HG03342 (cell line): ENCODE data around the gene NACC2.

Source experiments
- ATAC-seq: cut with Tn5 transposase; IDR thresholded peaks from one replicate; pipeline ENCODE4 v1.9.1; 2021; ENCODE audit warnings: mild to moderate bottlenecking, moderate library complexity; ENCODE audit not compliant: unreplicated experiment

NACC2 gene

DNA sequence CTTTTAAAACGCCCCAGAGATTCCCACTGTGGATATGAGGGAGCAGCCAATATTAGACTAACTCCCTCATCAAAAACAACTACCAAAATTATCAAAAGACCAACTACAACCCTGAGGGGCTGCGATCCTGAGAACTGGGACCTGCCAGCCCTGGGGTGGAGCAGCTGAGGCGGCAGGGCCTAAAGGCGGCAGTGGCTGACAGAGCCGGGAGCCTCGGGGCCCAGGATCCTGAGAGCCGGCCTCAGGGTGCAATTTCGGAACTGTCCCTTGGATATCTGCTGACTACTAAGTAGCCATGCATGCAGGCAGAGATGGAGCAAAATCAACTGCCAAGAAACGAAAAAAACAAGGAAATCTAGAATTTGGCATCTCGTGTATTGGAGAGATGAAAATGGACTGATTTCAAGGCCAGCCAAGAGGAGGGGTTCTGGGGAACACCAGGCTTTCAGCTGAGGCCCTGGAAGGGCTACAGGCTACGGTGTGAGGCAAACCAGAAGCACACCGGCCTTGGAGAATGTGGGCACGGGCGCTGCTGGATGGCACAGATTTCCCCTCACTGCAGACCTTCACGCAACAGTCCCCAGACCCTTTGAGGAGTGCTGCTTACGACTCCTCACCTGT is 70.3 kb downstream of the NACC2 start:
- ATAC-seq = no peak

DNA sequence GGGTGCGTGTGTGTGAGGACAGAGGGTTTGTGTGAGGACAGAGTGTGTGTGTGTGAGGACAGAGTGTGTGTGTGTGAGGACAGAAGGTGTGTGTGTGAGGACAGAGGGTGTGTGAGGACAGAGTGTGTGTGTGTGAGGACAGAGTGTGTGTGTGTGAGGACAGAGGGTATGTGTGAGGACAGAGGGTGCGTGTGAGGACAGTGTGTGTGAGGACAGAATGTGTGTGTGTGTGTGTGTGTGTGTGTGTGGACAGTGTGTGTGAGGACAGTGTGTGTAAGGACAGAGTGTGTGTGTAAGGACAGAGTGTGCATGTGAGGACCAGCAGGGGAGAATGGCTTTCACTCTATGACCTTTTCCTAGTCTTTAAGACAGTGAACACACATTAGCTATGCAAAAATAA is 70.8 kb downstream of the NACC2 start:
- ATAC-seq = no peak

DNA sequence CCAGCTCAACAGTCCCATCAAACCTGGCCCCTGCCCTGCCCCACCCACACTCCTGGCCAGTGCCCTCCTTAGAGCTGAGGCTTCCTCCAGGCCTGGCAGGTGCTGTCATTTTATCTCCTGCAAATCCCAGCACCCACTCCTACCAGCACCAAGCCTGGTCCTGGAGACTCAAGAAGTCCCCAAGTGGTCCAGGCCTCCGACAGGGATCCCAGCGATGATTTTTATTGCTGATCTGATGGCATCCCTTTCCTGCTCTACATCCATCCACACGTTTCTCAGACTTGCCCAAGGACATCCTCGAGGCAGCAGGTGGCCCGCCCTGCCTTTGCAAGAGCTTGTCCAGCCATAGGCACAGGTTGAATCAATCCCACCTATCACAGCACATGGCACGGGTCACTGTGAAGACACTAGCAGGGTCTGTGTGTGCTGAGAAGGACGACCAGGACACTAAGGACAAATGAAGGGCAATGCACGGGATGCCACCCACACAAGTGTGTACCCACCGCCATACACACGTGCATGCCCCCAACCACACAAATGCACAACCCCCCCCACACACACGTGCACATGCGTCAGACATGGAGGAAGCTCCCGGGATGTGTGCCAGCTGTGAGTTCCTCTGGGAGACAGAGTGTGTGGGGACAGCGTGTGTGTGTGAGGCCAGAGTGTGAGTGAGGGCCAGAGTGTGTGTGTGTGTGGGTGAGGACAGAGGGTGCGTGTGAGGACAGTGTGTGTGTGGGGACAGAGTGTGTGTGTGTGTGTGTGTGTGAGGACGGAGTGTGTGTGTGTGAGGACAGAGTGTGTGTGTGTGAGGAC is 71.5 kb downstream of the NACC2 start:
- ATAC-seq = no peak

DNA sequence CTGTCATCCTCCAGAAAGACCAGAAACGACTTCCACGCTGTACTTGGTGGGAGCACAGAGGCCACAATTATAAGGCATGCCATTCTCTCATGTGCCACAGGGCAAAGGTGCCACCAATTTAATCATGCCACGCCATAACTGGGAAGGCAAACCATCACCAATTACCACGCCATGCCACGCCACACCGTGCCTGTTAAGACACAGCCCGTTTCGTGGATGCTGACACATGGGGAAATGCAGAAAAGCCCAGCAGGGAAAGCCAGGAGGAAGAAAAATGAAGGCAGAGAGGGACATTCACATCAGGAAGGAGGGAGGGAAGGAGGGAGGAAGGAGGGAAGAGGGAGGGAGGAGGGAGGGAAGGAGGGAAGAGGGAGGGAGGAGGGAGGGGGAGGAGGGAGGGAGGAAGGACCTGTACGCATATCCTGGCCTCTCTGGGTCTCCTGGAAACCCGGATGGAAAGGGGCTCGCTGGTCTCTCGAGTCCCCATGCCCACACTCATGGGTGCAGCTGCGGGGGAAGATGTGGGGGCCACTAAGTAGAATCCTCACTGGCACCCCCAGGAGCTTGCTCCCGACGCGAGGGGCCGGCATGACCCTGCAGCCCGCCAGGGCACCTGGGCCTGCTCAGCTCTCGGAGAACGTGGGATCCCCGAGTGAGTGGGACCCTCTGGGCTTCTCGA is 72.2 kb downstream of the NACC2 start:
- no peak for ATAC-seq

DNA sequence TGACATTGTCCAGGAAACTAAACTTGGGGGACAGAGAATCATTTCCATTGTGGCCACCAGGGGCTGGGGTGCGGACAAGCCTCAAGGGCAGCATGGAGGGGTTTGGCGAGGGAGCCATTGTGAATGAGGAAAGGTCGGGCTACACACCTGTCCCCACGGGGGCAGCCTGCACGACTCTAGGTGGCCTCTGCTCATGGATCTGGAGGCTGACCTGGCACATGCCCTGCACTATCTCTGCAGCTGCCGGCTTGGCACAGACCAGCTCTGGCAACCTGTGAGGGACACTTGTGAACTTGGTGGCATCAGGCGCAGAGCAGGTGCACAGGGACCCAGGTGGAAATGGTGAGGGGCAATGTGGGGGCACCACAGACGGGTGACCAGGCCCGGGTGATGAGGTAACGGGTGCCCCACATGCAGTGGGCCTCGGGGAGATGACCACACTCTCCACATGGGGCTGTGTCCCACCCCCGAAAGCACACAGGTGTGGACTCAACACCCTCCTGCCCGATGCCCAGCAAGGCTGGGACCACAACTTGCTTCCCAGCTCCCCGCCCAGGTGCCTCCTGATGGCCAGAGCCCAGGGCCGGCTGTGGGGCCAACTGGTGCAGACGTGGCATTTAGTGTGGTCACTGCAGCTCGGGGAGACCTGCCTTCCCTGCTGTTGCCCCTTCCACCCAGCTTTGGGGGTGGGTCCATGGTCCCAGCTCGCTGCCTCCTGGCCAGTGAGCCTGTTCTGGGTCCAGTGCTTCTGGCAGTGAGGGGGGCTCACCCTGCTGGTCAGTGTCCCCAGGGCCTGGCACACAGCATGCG is 73.0 kb downstream of the NACC2 start:
- no peak for ATAC-seq

DNA sequence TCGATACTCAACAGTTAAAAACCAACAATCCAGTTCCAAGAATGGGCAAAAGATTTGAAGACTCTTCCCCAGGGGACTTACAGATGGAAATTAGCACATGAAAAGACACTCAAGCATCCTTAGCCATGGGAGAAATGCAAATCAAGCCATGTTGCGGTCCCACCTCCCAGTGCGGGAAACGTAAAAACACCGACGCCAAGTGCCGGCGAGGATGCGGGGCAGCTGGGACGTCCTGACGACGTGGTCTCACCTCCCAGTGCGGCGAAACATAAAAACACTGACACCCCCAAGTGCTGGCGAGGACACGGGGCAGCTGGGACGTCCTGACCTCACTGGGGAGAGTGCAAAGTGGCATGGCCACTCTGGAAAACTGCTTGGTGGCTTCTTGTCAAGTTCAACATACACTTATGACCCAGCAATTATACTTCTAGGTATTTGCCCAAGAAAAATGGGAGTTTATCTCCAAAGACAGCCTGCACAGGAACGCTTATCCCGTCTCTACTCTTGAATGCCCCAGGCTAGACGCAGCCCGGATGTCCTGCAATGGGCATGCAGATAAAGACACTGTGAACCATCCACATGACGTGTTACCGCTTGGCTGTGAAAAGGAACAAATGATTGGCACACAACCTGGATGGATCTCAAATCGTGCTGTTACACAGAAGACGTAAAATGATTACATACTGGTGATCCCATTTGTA is 73.8 kb downstream of the NACC2 start:
- no peak for ATAC-seq

DNA sequence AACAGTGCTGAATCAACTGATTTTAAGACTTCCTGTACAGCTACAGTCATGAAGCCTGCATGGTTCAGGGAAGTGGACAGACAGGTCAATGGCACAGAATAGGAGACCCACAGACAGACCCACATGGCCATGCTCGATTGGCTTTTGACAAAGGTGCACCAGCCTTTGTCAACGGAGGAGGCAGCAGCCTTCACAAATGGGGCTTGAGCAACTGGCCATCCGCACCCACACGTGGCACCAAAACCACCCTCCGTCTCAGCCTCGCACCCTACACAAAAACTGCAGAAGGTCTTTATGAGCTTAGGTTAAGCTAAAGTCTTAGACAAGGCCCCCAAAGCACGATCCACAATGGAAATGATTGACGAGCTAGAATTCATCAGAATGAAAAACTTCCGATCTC is 74.4 kb downstream of the NACC2 start:
- ATAC-seq = no peak

DNA sequence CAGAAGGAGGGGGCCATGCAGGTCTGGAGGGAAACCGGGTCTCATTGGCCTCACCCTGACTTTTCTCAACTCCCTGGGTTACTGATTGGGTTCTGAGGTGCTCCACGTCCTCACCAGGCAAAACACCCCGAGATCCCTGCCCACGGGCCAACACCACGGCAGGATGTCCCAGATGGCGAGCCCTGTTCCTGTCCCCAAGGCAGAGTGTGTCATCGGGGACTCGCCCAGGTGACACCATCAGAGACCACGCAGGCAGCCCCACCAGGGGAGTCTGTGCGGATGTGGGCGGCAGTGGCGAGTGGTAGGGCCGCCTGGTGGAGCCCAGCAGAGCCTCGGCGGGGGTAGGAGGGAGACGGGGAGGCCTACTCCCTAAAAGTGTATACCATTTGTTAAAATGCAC is 74.9 kb downstream of the NACC2 start:
- ATAC-seq = no peak

DNA sequence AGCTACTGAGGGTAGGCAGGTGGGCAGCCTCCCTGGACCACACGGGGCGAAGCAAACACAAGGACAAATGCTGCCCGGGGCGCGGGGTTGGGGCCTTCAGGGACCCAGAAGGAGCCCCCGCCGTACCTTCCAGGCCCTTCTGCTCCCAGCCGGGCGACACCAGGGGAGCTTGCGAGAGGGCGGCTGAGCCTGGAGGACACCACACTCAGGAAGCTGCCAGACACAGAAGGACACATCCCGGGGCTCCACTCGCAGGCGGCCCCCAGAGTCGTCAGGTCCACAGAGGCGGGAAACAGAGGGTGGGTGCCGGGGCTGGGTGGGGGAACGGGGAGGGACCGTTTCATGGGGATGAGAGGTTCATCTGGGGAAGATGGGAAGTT is 75.4 kb downstream of the NACC2 start:
- ATAC-seq = no peak

DNA sequence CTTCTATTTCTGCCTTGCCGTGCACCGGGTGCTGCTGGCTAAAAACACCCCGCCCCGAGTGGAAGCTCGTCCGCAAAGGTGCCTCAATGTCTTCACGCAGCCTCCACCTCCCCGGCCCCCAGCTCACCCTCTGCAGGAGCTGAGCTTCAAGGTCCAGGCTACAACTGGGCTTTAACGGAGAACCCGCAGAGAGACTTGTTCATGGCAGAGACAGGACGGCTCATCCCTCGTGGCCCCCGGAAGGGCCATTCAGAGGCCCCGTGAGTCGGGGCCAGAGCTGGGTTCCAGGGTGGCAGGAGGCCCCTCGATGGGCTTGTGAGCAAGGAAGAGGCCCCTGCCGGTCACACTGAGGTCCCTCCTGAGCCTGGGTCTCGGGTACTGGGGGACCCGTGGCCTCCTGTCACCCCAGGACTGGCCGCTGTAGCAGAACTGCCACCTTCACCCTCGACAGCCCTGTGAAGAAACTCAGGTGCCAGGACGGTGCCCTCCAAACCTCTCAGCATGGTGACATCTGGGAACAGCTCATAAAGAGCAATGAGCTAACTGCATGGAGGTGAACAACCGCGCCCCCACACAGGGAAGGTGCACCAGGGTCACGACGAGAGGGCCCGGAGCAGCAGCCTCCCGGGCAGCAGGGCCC is 75.9 kb downstream of the NACC2 start:
- no peak for ATAC-seq

DNA sequence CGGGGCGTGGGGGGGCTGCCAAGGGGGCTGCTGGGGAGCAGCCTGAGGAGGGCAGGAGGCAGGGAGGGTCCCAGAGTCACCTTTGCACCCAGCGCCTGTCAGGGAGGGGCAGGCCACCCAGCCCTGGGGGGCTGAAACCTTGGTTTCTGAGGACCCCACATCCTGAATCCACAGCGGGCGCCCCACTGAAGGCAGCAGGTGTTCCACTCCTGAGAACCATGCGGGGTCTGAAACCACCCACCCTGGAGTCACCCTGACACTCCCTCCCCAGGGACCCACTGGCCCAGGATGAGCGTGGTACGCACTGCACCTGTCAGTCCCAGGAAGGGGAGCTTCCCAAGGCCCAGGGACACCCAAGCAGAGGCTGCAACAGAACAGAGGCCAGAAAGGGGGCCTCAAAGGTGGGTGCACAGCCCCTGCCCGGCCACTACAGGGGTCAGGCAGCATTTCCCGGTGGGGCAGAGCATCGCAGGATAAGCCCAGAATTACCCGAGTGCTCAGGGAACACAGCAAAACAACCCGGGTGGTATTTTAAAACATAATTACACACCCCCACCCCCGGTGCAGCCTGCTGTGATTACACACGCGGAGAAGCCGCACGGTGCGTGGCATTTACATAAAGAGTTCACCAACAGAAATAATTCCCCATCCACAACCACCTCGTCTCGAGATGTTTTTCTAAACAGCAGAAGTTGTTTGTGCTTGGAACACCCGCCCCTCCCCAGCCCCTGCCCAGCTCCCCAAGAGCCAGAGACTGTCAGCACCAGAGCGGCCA is 76.6 kb downstream of the NACC2 start:
- ATAC-seq = no peak

DNA sequence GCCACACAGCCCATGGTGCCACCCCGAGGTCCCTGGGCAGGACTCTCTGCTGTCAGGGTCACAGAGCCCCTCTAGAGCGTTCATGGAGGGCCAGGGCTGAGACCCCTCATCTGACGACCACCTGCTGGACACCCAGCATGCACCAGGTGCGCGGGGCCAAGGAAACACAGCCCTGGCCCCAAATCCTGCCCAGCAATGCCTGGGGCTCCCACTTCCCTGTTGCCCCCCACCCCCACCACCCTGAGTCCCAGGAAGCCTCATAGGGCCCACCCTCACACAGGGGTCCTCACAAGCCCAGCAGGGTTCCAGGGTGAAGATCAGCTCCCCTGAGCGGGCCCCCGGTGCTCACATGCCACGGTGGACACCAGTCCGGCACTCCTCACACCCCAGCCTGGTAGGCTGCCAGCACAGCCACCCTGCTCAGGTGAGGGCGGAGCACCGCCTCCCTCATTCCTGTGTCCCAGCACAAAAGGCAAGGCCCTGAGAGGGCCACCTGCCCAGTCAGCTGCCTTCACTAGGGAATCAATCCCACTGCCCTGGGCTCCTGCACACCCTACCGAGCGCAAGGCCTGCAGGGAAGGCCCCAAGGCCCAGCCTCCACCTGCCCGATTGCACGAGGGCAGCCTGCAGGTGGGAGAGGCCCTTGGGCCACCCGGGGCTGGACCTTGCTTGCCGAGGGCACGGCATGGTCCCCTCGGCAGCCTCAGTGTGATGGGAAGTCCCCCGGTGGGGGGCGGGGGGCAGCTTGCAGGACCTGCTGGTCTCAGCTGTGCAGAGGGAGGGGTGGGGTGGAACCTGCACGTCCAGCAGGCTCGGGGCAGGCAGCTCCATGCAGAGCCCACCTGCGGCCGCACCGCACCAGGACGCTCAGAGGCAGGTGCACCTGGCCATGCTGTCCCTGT is 77.5 kb downstream of the NACC2 start:
- no peak for ATAC-seq

DNA sequence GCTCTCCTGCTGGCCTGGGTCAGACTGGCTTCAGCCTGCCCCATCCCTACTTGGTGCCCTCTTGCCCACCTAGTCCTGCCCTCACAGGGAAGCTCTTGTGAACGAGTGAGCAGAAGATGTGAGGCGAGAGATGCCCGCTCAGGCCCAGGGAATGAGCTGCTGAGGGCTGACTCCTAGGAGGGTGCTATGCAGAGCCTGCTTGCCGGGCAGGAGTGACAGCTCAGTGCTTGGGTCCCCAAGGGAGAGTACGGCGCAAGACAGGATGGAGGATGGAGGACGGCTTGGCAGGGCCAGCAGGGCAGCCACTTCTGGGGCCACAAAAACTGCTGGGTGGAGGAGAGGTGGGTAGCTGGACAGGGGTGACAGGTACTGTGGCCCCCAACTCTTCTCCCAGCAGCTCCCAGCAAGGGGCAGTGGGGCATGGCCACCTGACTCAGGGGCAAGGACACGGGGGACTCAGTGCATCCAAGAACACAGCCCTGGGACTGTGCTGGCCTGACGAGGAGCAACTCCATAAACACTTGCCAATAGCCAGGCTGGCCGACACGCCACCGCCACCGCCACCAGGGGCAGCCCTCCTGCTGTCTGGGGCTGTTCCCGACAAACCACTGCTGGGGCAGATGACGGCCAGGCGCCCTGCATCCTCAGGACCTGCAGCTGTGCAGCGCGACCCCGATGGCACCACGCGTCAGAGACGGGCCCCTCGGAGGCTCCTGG is 78.4 kb downstream of the NACC2 start:
- no peak for ATAC-seq

DNA sequence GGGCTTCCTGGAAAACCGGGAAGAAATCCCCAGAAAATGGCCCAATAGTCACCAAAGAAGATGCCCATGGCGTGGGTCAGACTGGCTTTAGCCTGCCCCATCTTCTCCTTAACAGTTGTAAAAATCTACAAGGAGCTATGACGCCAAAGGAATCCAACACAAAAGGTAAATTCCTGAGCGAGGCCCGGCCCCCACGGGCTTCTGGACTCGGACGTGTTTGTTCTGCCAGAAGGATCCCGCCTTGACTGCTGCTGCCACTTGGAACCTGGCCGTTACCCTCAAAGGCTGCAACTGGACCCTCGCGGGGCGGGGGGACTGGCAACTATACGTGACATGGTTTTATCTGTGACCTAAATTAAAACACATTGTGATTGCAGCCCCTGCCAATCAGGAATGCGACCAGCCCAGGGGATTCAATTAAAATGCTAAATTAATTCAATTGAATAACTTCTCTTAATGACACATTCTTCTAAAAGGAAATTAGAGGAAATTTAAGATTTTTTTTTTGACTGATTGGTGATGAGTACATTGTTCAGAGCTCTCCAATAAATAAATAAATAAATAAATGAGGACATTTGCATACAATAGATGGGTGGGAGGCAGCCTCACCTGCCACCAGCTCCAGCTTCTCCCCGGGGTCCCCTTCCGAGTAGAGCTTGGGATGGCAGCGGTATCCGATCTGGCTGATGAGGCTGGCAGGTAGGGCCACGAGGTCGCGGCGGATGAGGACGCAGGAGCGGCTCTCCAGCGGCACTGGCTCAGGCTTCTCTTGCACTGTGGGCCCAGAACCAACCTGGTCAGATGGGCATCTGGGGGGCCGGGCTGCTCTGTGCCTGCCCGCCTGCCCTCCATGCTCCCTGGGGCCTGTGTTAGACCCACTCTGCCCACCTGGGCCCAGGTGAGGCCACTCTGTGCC is 79.2 kb downstream of the NACC2 start:
- no peak for ATAC-seq

DNA sequence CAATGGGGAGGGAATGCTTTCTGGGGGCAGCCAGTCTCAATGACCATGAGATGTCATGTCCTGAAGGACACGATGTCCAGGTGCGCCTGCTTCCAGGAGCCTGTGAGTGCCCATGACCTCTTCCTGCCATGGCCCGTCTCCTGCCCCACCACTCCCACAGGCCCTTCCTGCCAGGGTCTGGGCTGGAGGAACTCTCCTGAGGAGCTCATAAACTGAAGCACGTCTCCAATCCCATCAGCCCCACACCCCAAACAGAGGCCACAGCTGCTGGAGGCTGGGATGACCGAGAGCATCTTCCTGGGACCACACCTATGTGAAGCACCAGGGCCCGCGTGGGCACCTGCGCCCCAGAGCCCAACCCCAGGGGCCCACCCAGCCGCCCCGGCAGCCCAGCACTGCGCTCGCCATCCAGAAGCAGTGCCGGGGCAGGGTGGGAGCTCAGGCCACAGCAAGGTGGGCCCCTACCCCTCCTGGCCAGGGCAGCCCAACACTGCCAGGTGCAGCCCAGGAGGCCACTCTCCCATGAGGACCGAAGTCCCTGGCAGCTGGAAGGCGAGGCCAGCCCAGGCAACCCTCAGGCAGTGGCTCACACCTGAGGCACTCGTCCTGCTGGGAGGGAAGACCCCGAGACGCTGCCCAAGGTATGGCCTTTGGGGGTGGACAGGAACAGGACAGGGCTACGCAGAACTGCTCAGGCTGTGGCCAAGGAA is 80.0 kb downstream of the NACC2 start:
- no peak for ATAC-seq
